CD4-positive, alpha-beta memory T cell (primary cell): ENCODE results near the gene SUPT20HL1. TPM values are rescaled to one million over a fixed set of nuclear protein-coding genes. Genes with fewer than 3 reads are reported as not detected.

ENCODE experiments used
- CTCF ChIA-PET: fragments of 350-600 bp; sonication (Branson Sonifier 250); formaldehyde crosslinking; loops from one replicate; lab custom pipeline; 2021; ENCODE audit warnings: inconsistent platforms; ENCODE audit not compliant: partially characterized antibody; lab: Charles Lee
- POLR2A ChIA-PET: fragments of 350-600 bp; sonication (Branson Sonifier 250); formaldehyde crosslinking; loops from one replicate; lab custom pipeline; 2021; ENCODE audit not compliant: partially characterized antibody; lab: Charles Lee
- DNase-seq, 5 donors: peaks; one replicate each; pipeline versions ENCODE4 v3.0.0 to v3.0.0-alpha.2; 2020 to 2022; ENCODE audit warnings: mixed read lengths in 1 of 5
- H3K27ac ChIP-seq: one replicate; pipeline ENCODE4 v1.7.0; 2013; ENCODE audit warnings: low read depth, low read length
- H3K27me3 ChIP-seq: 2 replicates; pipeline ENCODE4 v1.7.0; 2013; ENCODE audit warnings: mild to moderate bottlenecking, low read length, moderate library complexity; ENCODE audit not compliant: insufficient read depth
- H3K36me3 ChIP-seq: 2 replicates; pipeline ENCODE4 v1.7.0; 2013; ENCODE audit warnings: mild to moderate bottlenecking, low read length, moderate library complexity; ENCODE audit not compliant: insufficient read depth
- H3K4me1 ChIP-seq: 2 replicates; pipeline ENCODE4 v1.7.0; 2013; ENCODE audit warnings: mild to moderate bottlenecking, low read length, moderate library complexity; ENCODE audit not compliant: insufficient read depth
- H3K4me3 ChIP-seq, 2 donors: one replicate each; pipeline ENCODE4 v1.7.0; 2013; ENCODE audit warnings: low read length in 2 of 2, mild to moderate bottlenecking in 1 of 2
- H3K9me3 ChIP-seq, 2 donors: one replicate each; pipeline ENCODE4 v1.7.0; 2013; ENCODE audit warnings: low read length in 2 of 2, control low read depth in 1 of 2; ENCODE audit not compliant: control insufficient read depth in 1 of 2
- H3K27ac Mint-ChIP-seq, 7 donors: one replicate each; pipeline ENCODE4 v1.8.0; 2020 to 2021; ENCODE audit warnings: mixed read lengths in 7 of 7, mild to moderate bottlenecking in 6 of 7, inconsistent platforms in 3 of 7, moderate library complexity in 3 of 7
- H3K27me3 Mint-ChIP-seq, 2 donors: one replicate each; pipeline ENCODE4 v1.8.0; 2020 to 2021; ENCODE audit warnings: mixed read lengths in 2 of 2
- H3K36me3 Mint-ChIP-seq, 2 donors: one replicate each; pipeline ENCODE4 v1.8.0; 2020 to 2021; ENCODE audit warnings: mixed read lengths in 2 of 2, inconsistent platforms in 1 of 2, mild to moderate bottlenecking in 1 of 2
- H3K4me1 Mint-ChIP-seq, 4 donors: one replicate each; pipeline ENCODE4 v1.8.0; 2020 to 2021; ENCODE audit warnings: mixed read lengths in 4 of 4, mild to moderate bottlenecking in 1 of 4
- H3K4me3 Mint-ChIP-seq, 8 donors: one replicate each; pipeline ENCODE4 v1.8.0; 2020 to 2021; ENCODE audit warnings: mixed read lengths in 8 of 8, mild to moderate bottlenecking in 7 of 8, moderate library complexity in 6 of 8, inconsistent platforms in 3 of 8
- H3K9me3 Mint-ChIP-seq, 8 donors: one replicate each; pipeline ENCODE4 v1.8.0; 2020 to 2021; ENCODE audit warnings: mixed read lengths in 8 of 8, mild to moderate bottlenecking in 5 of 8, inconsistent platforms in 3 of 8, moderate library complexity in 1 of 8
- intact Hi-C: fragments of 100-400 bp; cut with micrococcal nuclease; formaldehyde crosslinking; loops from one replicate; pipeline ENCODE4 v1.15.1; 2023
- polyA plus RNA-seq, 2 donors: library from polyadenylated mRNA; unstranded; fragments of 300-500 nt; fragmentation: Illumina TruSeq; gene quantifications; one replicate each; pipeline ENCODE4 v1.2.3, GENCODE V29; 2021
- total RNA-seq, 2 experiments: library from RNA; stranded (reverse); gene quantifications; one replicate each; pipeline ENCODE4 v1.2.3, GENCODE V29; 2021

The SUPT20HL1 gene
- total and polyA plus RNA-seq, 4 experiments from 2014 or later, result not detected

GRCh38 chrX:24371391-24371972 is 11.0 kb downstream of the SUPT20HL1 start:
- Histone ChIP-seq H3K4me1 (peaks cover 3% of the 10 kb centered on the region), H3K36me3 (no peaks in the 10 kb centered on the region), H3K9me3 (no peaks in the 10 kb centered on the region), H3K27me3 (no peaks in the 10 kb centered on the region), H3K4me3 (no peak overlapping the region), H3K27ac (no peak overlapping the region)
- peak overlapping the region; percentile 18 to 75 (median 48) for H3K4me3 Mint-ChIP-seq
- intact Hi-C loops, result loop anchor here (1.0 kb wide), 1 partner anchor 128 kb away; no protein-coding TSS in a partner anchor
- H3K4me1 Mint-ChIP-seq, result peaks cover 5 to 12% (median 8%) of the 10 kb centered on the region in 4 donors
- CTCF ChIA-PET, result interaction anchor here (0.7 to 4.0 kb wide), 15 partner anchors 11 to 772 kb away, joined by 3 to 40 read pairs (median 6); partner anchors contain the start of gene SUPT20HL1
- peaks cover 0 to 9% of the 10 kb centered on the region in 2 donors for H3K27me3 Mint-ChIP-seq
- peak; percentile 43 to 57 (median 56) for DNase-seq
- peak overlapping the region in 1 of 7 donors; percentile 0 for H3K27ac Mint-ChIP-seq
- H3K9me3 Mint-ChIP-seq, result no peaks in the 10 kb centered on the region
- H3K36me3 Mint-ChIP-seq, result no peaks in the 10 kb centered on the region
- POLR2A ChIA-PET, result no interaction called here

GRCh38 chrX:24372021-24372763 is 11.8 kb downstream of the SUPT20HL1 start:
- CTCF ChIA-PET, result interaction anchor here (0.7 to 4.0 kb wide), 13 partner anchors 10 to 771 kb away, joined by 3 to 40 read pairs (median 6); partner anchors contain the start of gene SUPT20HL1
- H3K4me1 ChIP-seq, result peaks cover 3% of the 10 kb centered on the region

GRCh38 chrX:24375600-24376131 is 15.2 kb downstream of the SUPT20HL1 start:
- Histone ChIP-seq H3K27me3 (no peaks in the 10 kb centered on the region), H3K36me3 (no peaks in the 10 kb centered on the region), H3K9me3 (no peaks in the 10 kb centered on the region), H3K4me3 (no peak overlapping the region), H3K27ac (no peak overlapping the region), H3K4me1 (peaks cover 3% of the 10 kb centered on the region)
- intact Hi-C loops, result no loop called here
- no peaks in the 10 kb centered on the region for H3K36me3 Mint-ChIP-seq
- no peak for DNase-seq
- no peaks in the 10 kb centered on the region for H3K9me3 Mint-ChIP-seq
- peaks cover 0 to 9% of the 10 kb centered on the region in 2 donors for H3K27me3 Mint-ChIP-seq
- peaks cover 5 to 12% (median 8%) of the 10 kb centered on the region in 4 donors for H3K4me1 Mint-ChIP-seq
- POLR2A ChIA-PET, result no interaction called here
- H3K27ac Mint-ChIP-seq, result no peak overlapping the region
- H3K4me3 Mint-ChIP-seq, result no peak overlapping the region
- CTCF ChIA-PET, result no interaction called here

More at GRCh38 chrX:24372021-24372763, 11.8 kb downstream of the SUPT20HL1 start:
- Histone ChIP-seq H3K27me3 (no peaks in the 10 kb centered on the region), H3K36me3 (no peaks in the 10 kb centered on the region), H3K4me3 (no peak overlapping the region), H3K27ac (no peak overlapping the region), H3K9me3 (no peaks in the 10 kb centered on the region)
- POLR2A ChIA-PET, result no interaction called here
- DNase-seq, result no peak
- intact Hi-C loops, result no loop called here
- Mint-ChIP-seq H3K27ac (no peak overlapping the region), H3K9me3 (no peaks in the 10 kb centered on the region), H3K4me1 (peaks cover 5 to 12% (median 8%) of the 10 kb centered on the region in 4 donors), H3K4me3 (peak overlapping the region in 1 of 8 donors; percentile 75), H3K36me3 (no peaks in the 10 kb centered on the region), H3K27me3 (peaks cover 0 to 9% of the 10 kb centered on the region in 2 donors)

- peaks cover 0 to 6% of the 10 kb centered on the region in 2 donors for H3K27me3 Mint-ChIP-seq
- H3K4me3 Mint-ChIP-seq, result no peak overlapping the region
- POLR2A ChIA-PET, result no interaction called here
- Histone ChIP-seq H3K36me3 (no peaks in the 10 kb centered on the region), H3K27me3 (no peaks in the 10 kb centered on the region), H3K9me3 (no peaks in the 10 kb centered on the region), H3K27ac (no peak overlapping the region), H3K4me3 (no peak overlapping the region), H3K4me1 (no peaks in the 10 kb centered on the region)
- H3K27ac Mint-ChIP-seq, result no peak overlapping the region
- no peaks in the 10 kb centered on the region for H3K9me3 Mint-ChIP-seq
- H3K4me1 Mint-ChIP-seq, result peaks cover under 1 to 6% (median 3%) of the 10 kb centered on the region in 4 donors
- intact Hi-C loops, result no loop called here
- no peaks in the 10 kb centered on the region for H3K36me3 Mint-ChIP-seq
- CTCF ChIA-PET, result no interaction called here
- no peak for DNase-seq
These were observed 16.0 kb downstream of the SUPT20HL1 start for GRCh38 chrX:24376403-24376802.

GRCh38 chrX:24377195-24377594 is 16.8 kb downstream of the SUPT20HL1 start:
- H3K27me3 ChIP-seq, result no peaks in the 10 kb centered on the region
- no peak overlapping the region for H3K4me3 ChIP-seq
- H3K9me3 ChIP-seq, result no peaks in the 10 kb centered on the region
- H3K4me1 Mint-ChIP-seq, result no peaks in the 10 kb centered on the region
- H3K36me3 ChIP-seq, result no peaks in the 10 kb centered on the region
- no peak overlapping the region for H3K4me3 Mint-ChIP-seq
- POLR2A ChIA-PET, result no interaction called here
- no peaks in the 10 kb centered on the region for H3K36me3 Mint-ChIP-seq
- peaks cover 0 to 5% of the 10 kb centered on the region in 2 donors for H3K27me3 Mint-ChIP-seq
- intact Hi-C loops, result no loop called here
- H3K27ac Mint-ChIP-seq, result no peak overlapping the region
- H3K4me1 ChIP-seq, result no peaks in the 10 kb centered on the region
- CTCF ChIA-PET, result no interaction called here
- H3K27ac ChIP-seq, result no peak overlapping the region
- H3K9me3 Mint-ChIP-seq, result no peaks in the 10 kb centered on the region
- DNase-seq, result no peak

- H3K9me3 ChIP-seq, result no peaks in the 10 kb centered on the region
- H3K27me3 ChIP-seq, result no peaks in the 10 kb centered on the region
- peaks cover 0 to 2% of the 10 kb centered on the region in 2 donors for H3K27me3 Mint-ChIP-seq
- no peak for DNase-seq
- no peaks in the 10 kb centered on the region for H3K9me3 Mint-ChIP-seq
- H3K4me1 Mint-ChIP-seq, result no peaks in the 10 kb centered on the region
- ChIA-PET POLR2A (no interaction called here), CTCF (no interaction called here)
- H3K4me1 ChIP-seq, result no peaks in the 10 kb centered on the region
- H3K36me3 ChIP-seq, result no peaks in the 10 kb centered on the region
- intact Hi-C loops, result no loop called here
- H3K36me3 Mint-ChIP-seq, result no peaks in the 10 kb centered on the region
- H3K27ac Mint-ChIP-seq, result no peak overlapping the region
- peak overlapping the region in 1 of 8 donors; percentile 3 for H3K4me3 Mint-ChIP-seq
- no peak overlapping the region for H3K27ac ChIP-seq
- H3K4me3 ChIP-seq, result no peak overlapping the region
These were observed 17.6 kb downstream of the SUPT20HL1 start for GRCh38 chrX:24377911-24378468.

GRCh38 chrX:24378706-24379105 is 18.3 kb downstream of the SUPT20HL1 start:
- CTCF ChIA-PET, result no interaction called here
- Histone ChIP-seq H3K4me1 (no peaks in the 10 kb centered on the region), H3K27ac (no peak overlapping the region), H3K4me3 (no peak overlapping the region), H3K9me3 (no peaks in the 10 kb centered on the region), H3K27me3 (no peaks in the 10 kb centered on the region), H3K36me3 (no peaks in the 10 kb centered on the region)
- POLR2A ChIA-PET, result no interaction called here
- Mint-ChIP-seq H3K4me1 (no peaks in the 10 kb centered on the region), H3K4me3 (no peak overlapping the region), H3K27ac (no peak overlapping the region), H3K36me3 (no peaks in the 10 kb centered on the region), H3K9me3 (no peaks in the 10 kb centered on the region), H3K27me3 (no peaks in the 10 kb centered on the region)
- DNase-seq, result no peak
- intact Hi-C loops, result no loop called here
